WTC11 (cell line): ENCODE results near the gene RELCH.

Experiments used
- CTCF ChIP-seq: fragments of 200-600 bp; IDR thresholded peaks from 2 replicates; pipeline ENCODE4 v1.8.0; 2022; ENCODE audit warnings: antibody characterized with exemption
- ELF4 ChIP-seq: sonication (generic); formaldehyde crosslinking; IDR thresholded peaks from 2 replicates; pipeline ENCODE4 v1.8.1; 2022; ENCODE audit warnings: low read depth, mild to moderate bottlenecking, moderate library complexity, missing genetic modification reagents
- NFYB ChIP-seq: sonication (generic); formaldehyde crosslinking; conservative IDR thresholded peaks from 2 replicates; pipeline ENCODE4 v1.8.0; 2022; ENCODE audit warnings: low read depth, missing genetic modification reagents
- SP1 ChIP-seq: sonication (generic); formaldehyde crosslinking; conservative IDR thresholded peaks from 2 replicates; pipeline ENCODE4 v1.8.1; 2022; ENCODE audit warnings: missing genetic modification reagents
- ZNF232 ChIP-seq: sonication (generic); formaldehyde crosslinking; IDR thresholded peaks from 2 replicates; pipeline ENCODE4 v1.8.0; 2022; ENCODE audit warnings: mild to moderate bottlenecking, missing genetic modification reagents

- TF ChIP-seq ELF4: no peak
- TF ChIP-seq CTCF: no peak
- TF ChIP-seq NFYB (CRISPR knock-in tag): no peak
- TF ChIP-seq SP1 (CRISPR knock-in tag): no peak
- TF ChIP-seq ZNF232 (CRISPR knock-in tag): no peak
Measured at GRCh38 chr18:62151068-62151771, 35.8 kb upstream of the RELCH start.
